SK-N-SH treated with all-trans-retinoic acid at 6 μM for 48 hours (cell line): Measurements from ENCODE around the gene GFRA1.

Source experiments
- ATAC-seq: fragments of 200-7000 bp; cut with Tn5 transposase; 3 replicates; pipeline ENCODE4 v1.9.1; 2020; ENCODE audit warnings: mild to moderate bottlenecking, moderate library complexity
- ARNTL ChIP-seq: fragments of 450-650 bp; formaldehyde crosslinking; IDR thresholded peaks from 2 replicates; pipeline ENCODE4 v1.5.0; 2020; ENCODE audit warnings: low read depth, mild to moderate bottlenecking, moderate library complexity, borderline replicate concordance
- BACH2 ChIP-seq: fragments of 250-450 bp; sonication (Bioruptor Pico); IDR thresholded peaks from 2 replicates; pipeline ENCODE4 v1.9.0; 2021; ENCODE audit warnings: mild to moderate bottlenecking, borderline replicate concordance
- CSDC2 ChIP-seq: fragments of 250-450 bp; sonication (Bioruptor Pico); IDR thresholded peaks from 2 replicates; pipeline ENCODE4 v1.5.0; 2020; ENCODE audit warnings: mild to moderate bottlenecking, moderate library complexity
- ESRRG ChIP-seq: fragments of 250-450 bp; sonication (Bioruptor Pico); IDR thresholded peaks from 2 replicates; pipeline ENCODE4 v1.6.1; 2021; ENCODE audit warnings: mild to moderate bottlenecking
- GLIS3 ChIP-seq: fragments of 250-450 bp; sonication (Bioruptor Pico); IDR thresholded peaks from 2 replicates; pipeline ENCODE4 v1.5.0; 2020; ENCODE audit warnings: mild to moderate bottlenecking, moderate library complexity
- ISL1 ChIP-seq: fragments of 250-450 bp; sonication (Bioruptor Pico); IDR thresholded peaks from 2 replicates; pipeline ENCODE4 v2.1.2; 2022; ENCODE audit warnings: mild to moderate bottlenecking, moderate library complexity
- OSR1 ChIP-seq: fragments of 250-450 bp; sonication (Bioruptor Pico); IDR thresholded peaks from 2 replicates; pipeline ENCODE4 v1.8.0; 2022; ENCODE audit warnings: moderate library complexity, mild to moderate bottlenecking, inconsistent platforms
- PATZ1 ChIP-seq: fragments of 250-450 bp; sonication (Bioruptor Pico); IDR thresholded peaks from 2 replicates; pipeline ENCODE4 v1.8.0; 2020; ENCODE audit warnings: mild to moderate bottlenecking, moderate library complexity, borderline replicate concordance
- POU6F1 ChIP-seq: fragments of 250-450 bp; sonication (Bioruptor Pico); IDR thresholded peaks from 2 replicates; pipeline ENCODE4 v1.8.0; 2021; ENCODE audit warnings: low read depth, mild to moderate bottlenecking, moderate library complexity, borderline replicate concordance
- PPARA ChIP-seq: fragments of 250-450 bp; sonication (Bioruptor Pico); IDR thresholded peaks from 2 replicates; pipeline ENCODE4 v1.5.0; 2020; ENCODE audit warnings: mild to moderate bottlenecking, borderline replicate concordance
- RARB ChIP-seq: fragments of 250-450 bp; sonication (Bioruptor Pico); IDR thresholded peaks from 2 replicates; pipeline ENCODE4 v1.8.0; 2021; ENCODE audit warnings: mild to moderate bottlenecking, moderate library complexity
- TCF4 ChIP-seq: fragments of 250-450 bp; sonication (Bioruptor Pico); IDR thresholded peaks from 2 replicates; pipeline ENCODE4 v1.8.0; 2021; ENCODE audit warnings: mild to moderate bottlenecking, moderate library complexity, borderline replicate concordance
- TOX ChIP-seq: fragments of 250-450 bp; sonication (Bioruptor Pico); IDR thresholded peaks from 2 replicates; pipeline ENCODE4 v1.8.0; 2021; ENCODE audit warnings: mild to moderate bottlenecking, moderate library complexity, borderline replicate concordance
- TSHZ2 ChIP-seq: fragments of 250-450 bp; sonication (Bioruptor Pico); IDR thresholded peaks from 2 replicates; pipeline ENCODE4 v1.5.0; 2020; ENCODE audit warnings: mild to moderate bottlenecking, moderate library complexity
- ZC3H10 ChIP-seq: fragments of 250-450 bp; sonication (Bioruptor Pico); IDR thresholded peaks from 2 replicates; pipeline ENCODE4 v1.5.1; 2021; ENCODE audit warnings: mild to moderate bottlenecking, moderate library complexity
- ZFP3 ChIP-seq: fragments of 250-450 bp; sonication (Bioruptor Pico); IDR thresholded peaks from 2 replicates; pipeline ENCODE4 v1.5.0; 2020; ENCODE audit warnings: mild to moderate bottlenecking, moderate library complexity
- ZFP30 ChIP-seq: fragments of 450-650 bp; formaldehyde crosslinking; IDR thresholded peaks from 2 replicates; pipeline ENCODE4 v1.5.0; 2022; ENCODE audit warnings: mild to moderate bottlenecking, moderate library complexity
- ZNF565 ChIP-seq: fragments of 450-650 bp; formaldehyde crosslinking; conservative IDR thresholded peaks from 2 replicates; pipeline ENCODE4 v1.5.0; 2020; ENCODE audit warnings: low read depth, mild to moderate bottlenecking, moderate library complexity
- ZNF70 ChIP-seq: fragments of 450-650 bp; formaldehyde crosslinking; IDR thresholded peaks from 2 replicates; pipeline ENCODE4 v1.5.0; 2020; ENCODE audit warnings: mild to moderate bottlenecking, moderate library complexity
- ZNF8 ChIP-seq: fragments of 450-650 bp; formaldehyde crosslinking; IDR thresholded peaks from 2 replicates; pipeline ENCODE4 v1.5.0; 2020; ENCODE audit warnings: mild to moderate bottlenecking, moderate library complexity
- TF ChIP-seq, protein P1 (sequence below): fragments of 250-450 bp; sonication (Bioruptor Pico); IDR thresholded peaks from 2 replicates; pipeline ENCODE4 v1.5.1; 2021; ENCODE audit warnings: mild to moderate bottlenecking, moderate library complexity
- TF ChIP-seq, protein P2 (sequence below): fragments of 250-450 bp; sonication (Bioruptor Pico); IDR thresholded peaks from 2 replicates; pipeline ENCODE4 v1.5.1; 2020; ENCODE audit warnings: low read depth, mild to moderate bottlenecking, moderate library complexity

Gene GFRA1

GRCh38 chr10:116130006-116130405, 143.0 kb downstream of the GFRA1 start:
- ATAC-seq, result no peak
- TF ChIP-seq ISL1, result no peak
- TF ChIP-seq, protein P1, sequence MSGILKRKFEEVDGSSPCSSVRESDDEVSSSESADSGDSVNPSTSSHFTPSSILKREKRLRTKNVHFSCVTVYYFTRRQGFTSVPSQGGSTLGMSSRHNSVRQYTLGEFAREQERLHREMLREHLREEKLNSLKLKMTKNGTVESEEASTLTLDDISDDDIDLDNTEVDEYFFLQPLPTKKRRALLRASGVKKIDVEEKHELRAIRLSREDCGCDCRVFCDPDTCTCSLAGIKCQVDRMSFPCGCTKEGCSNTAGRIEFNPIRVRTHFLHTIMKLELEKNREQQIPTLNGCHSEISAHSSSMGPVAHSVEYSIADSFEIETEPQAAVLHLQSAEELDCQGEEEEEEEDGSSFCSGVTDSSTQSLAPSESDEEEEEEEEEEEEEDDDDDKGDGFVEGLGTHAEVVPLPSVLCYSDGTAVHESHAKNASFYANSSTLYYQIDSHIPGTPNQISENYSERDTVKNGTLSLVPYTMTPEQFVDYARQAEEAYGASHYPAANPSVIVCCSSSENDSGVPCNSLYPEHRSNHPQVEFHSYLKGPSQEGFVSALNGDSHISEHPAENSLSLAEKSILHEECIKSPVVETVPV (CRISPR knock-in tag), result no peak
- no peak for TF ChIP-seq ZNF565 (CRISPR knock-in tag)
- no peak for TF ChIP-seq CSDC2 (CRISPR knock-in tag)
- no peak for TF ChIP-seq ZNF8
- TF ChIP-seq PATZ1 (CRISPR knock-in tag), result no peak
- TF ChIP-seq, protein P2, sequence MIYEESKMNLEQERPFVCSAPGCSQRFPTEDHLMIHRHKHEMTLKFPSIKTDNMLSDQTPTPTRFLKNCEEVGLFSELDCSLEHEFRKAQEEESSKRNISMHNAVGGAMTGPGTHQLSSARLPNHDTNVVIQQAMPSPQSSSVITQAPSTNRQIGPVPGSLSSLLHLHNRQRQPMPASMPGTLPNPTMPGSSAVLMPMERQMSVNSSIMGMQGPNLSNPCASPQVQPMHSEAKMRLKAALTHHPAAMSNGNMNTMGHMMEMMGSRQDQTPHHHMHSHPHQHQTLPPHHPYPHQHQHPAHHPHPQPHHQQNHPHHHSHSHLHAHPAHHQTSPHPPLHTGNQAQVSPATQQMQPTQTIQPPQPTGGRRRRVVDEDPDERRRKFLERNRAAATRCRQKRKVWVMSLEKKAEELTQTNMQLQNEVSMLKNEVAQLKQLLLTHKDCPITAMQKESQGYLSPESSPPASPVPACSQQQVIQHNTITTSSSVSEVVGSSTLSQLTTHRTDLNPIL (CRISPR knock-in tag), result no peak
- TF ChIP-seq ZNF70 (CRISPR knock-in tag), result no peak
- TF ChIP-seq PPARA, result no peak
- TF ChIP-seq TSHZ2, result no peak
- TF ChIP-seq TOX (CRISPR knock-in tag), result no peak
- TF ChIP-seq ARNTL (CRISPR knock-in tag), result no peak
- TF ChIP-seq POU6F1 (CRISPR knock-in tag), result no peak
- no peak for TF ChIP-seq ZC3H10 (CRISPR knock-in tag)
- TF ChIP-seq ZFP3 (CRISPR knock-in tag), result no peak

DNA sequence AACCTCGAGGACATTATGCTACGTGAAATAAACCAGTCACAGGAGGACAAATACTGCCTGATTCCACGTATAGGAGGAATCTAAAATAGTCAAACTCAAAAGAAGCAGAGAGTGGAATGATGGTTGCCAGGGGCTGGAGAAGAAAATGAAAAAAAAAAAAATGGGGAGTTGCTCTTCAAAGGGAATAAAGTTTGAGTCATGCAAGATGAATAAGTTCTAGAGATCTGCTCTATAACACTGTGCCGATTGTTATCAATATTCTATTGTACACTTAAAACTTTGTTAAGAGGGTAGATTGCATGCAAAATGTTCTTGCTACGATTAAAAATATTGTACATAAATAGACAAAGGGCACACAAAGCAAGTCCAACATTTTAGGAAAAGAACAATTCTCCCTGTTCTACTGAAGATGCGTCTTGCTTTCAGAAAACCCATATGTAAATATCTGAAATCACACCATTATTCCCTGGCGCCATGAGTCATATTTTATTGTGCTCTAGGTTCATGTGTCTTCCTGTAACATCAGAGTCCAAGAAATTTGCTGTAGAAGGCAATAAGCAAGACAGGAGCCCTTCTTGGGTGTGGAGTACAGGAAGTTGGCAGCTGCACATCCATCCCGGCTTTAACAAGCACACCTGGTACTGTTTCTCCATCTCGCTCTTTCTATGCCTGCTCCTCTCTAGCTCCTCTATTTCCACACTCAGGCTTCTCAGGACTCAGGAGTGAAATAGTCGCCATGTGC, 145.9 kb downstream of the GFRA1 start:
- no peak for ATAC-seq
- TF ChIP-seq ESRRG (CRISPR knock-in tag) (no peak), POU6F1 (CRISPR knock-in tag) (no peak), ZNF70 (CRISPR knock-in tag) (no peak), ARNTL (CRISPR knock-in tag) (no peak), GLIS3 (no peak), ZC3H10 (CRISPR knock-in tag) (no peak), PPARA (no peak), RARB (CRISPR knock-in tag) (no peak), ZFP3 (CRISPR knock-in tag) (no peak), BACH2 (CRISPR knock-in tag) (no peak), TCF4 (CRISPR knock-in tag) (no peak), OSR1 (CRISPR knock-in tag) (no peak), TSHZ2 (no peak), ZFP30 (no peak)
- TF ChIP-seq, protein P1 (CRISPR knock-in tag), result no peak
